SK-N-SH (cell line): ENCODE results near the gene SLC25A21. TPM values are rescaled to one million over a fixed set of nuclear protein-coding genes. Genes with fewer than 3 reads are reported as not detected.

Source experiments
- CTCF ChIA-PET: fragments of 300-600, 350-600 bp; formaldehyde crosslinking; extraction: SDS; loops from one replicate; lab custom pipeline; 2021; lab: Yijun Ruan, JAX
- POLR2A ChIA-PET: fragments of 350-600 bp; sonication (Branson Sonifier 250); formaldehyde crosslinking; extraction: SDS; loops from one replicate; lab custom pipeline; 2020; ENCODE audit warnings: antibody characterized with exemption, inconsistent platforms; lab: Yijun Ruan, JAX
- DNase-seq: peaks from one replicate; pipeline ENCODE4 v3.0.0; 2012
- H2AFZ ChIP-seq: fragments of 200-600 bp; sonication (generic); 2 replicates; pipeline ENCODE4 v1.8.1; 2016; ENCODE audit warnings: antibody characterized with exemption, mild to moderate bottlenecking, low read depth
- H3F3A ChIP-seq: fragments of 200-600 bp; sonication (generic); replicated peaks from 2 replicates; pipeline ENCODE3; 2016; ENCODE audit warnings: antibody characterized with exemption, mild to moderate bottlenecking; ENCODE audit not compliant: insufficient read depth
- H3K27ac ChIP-seq, 2 experiments: fragments of 200-500 bp in 1 of 2; fragments of 200-600 bp in 1 of 2; sonication (Bioruptor generic) in 1 of 2; sonication (generic), shearing (Covaris generic) in 1 of 2; 2 replicates each; pipeline versions ENCODE4 v1.5.1 to v1.6.1; 2014 to 2016; ENCODE audit warnings: low read depth in 2 of 2, inconsistent platforms in 1 of 2, low read length in 1 of 2, mild to moderate bottlenecking in 1 of 2, mixed read lengths in 1 of 2
- H3K27me3 ChIP-seq: fragments of 200-600 bp; sonication (generic), shearing (Covaris generic); 2 replicates; pipeline ENCODE4 v1.6.1; 2016; ENCODE audit warnings: mixed run types; ENCODE audit not compliant: insufficient read depth
- H3K36me3 ChIP-seq, 2 experiments: fragments of 200-500 bp in 1 of 2; fragments of 200-600 bp in 1 of 2; sonication (Bioruptor generic) in 1 of 2; sonication (generic) in 1 of 2; replicated peaks in 1 of 2; 2 replicates each; pipeline versions ENCODE3 to v1.5.1; 2014 to 2016; ENCODE audit warnings: low read length in 1 of 2, mild to moderate bottlenecking in 1 of 2; ENCODE audit not compliant: insufficient read depth in 2 of 2, control insufficient read depth in 1 of 2
- H3K4me1 ChIP-seq, 2 experiments: fragments of 200-500 bp in 1 of 2; fragments of 200-600 bp in 1 of 2; sonication (Bioruptor generic) in 1 of 2; sonication (generic), shearing (Covaris generic) in 1 of 2; 2 replicates each; pipeline versions ENCODE4 v1.5.1 to v1.6.1; 2014 to 2016; ENCODE audit warnings: low read depth in 1 of 2, low read length in 1 of 2, mixed run types in 1 of 2; ENCODE audit not compliant: insufficient read depth in 2 of 2, control insufficient read depth in 1 of 2
- H3K4me2 ChIP-seq: fragments of 200-600 bp; sonication (generic), shearing (Covaris generic); 2 replicates; pipeline ENCODE4 v1.6.1; 2017; ENCODE audit warnings: mixed run types
- H3K4me3 ChIP-seq, 2 experiments: fragments of 200-500 bp in 1 of 2; fragments of 200-600 bp in 1 of 2; sonication (Bioruptor generic) in 1 of 2; sonication (generic), shearing (Covaris generic) in 1 of 2; 2 replicates each; pipeline versions ENCODE4 v1.5.1 to v1.8.1; 2014 to 2016; ENCODE audit warnings: low read depth in 2 of 2, inconsistent platforms in 1 of 2, low read length in 1 of 2, mild to moderate bottlenecking in 1 of 2, mixed read lengths in 1 of 2, moderate library complexity in 1 of 2
- H3K79me2 ChIP-seq: fragments of 200-600 bp; sonication (generic); 2 replicates; pipeline ENCODE4 v1.8.1; 2017; ENCODE audit warnings: mild to moderate bottlenecking; ENCODE audit not compliant: insufficient read depth
- H3K9ac ChIP-seq: fragments of 200-600 bp; sonication (generic); 2 replicates; pipeline ENCODE4 v1.6.1; 2017; ENCODE audit warnings: mixed run types
- H3K9me2 ChIP-seq: fragments of 200-600 bp; sonication (generic); 2 replicates; pipeline ENCODE4 v1.6.1; 2017; ENCODE audit warnings: mixed run types
- H3K9me3 ChIP-seq: fragments of 200-600 bp; sonication (generic); 2 replicates; pipeline ENCODE4 v1.6.1; 2017; ENCODE audit warnings: mixed run types, mild to moderate bottlenecking, moderate library complexity
- H4K20me1 ChIP-seq: fragments of 200-600 bp; sonication (generic); 2 replicates; pipeline ENCODE4 v1.6.1; 2017; ENCODE audit warnings: mild to moderate bottlenecking, mixed run types; ENCODE audit not compliant: insufficient read depth
- EP300 ChIP-seq, 2 experiments: IDR thresholded peaks; 2 replicates each; pipeline versions ENCODE4 v1.4.0 to v1.6.1; 2012; ENCODE audit warnings: borderline replicate concordance in 1 of 2, low read depth in 1 of 2, low read length in 1 of 2
- EZH2phosphoT487 ChIP-seq: fragments of 200-600 bp; sonication (generic); IDR thresholded peaks from 2 replicates; pipeline ENCODE4 v1.6.1; 2017; ENCODE audit warnings: low read depth, mixed run types, mild to moderate bottlenecking, antibody characterized with exemption, moderate library complexity, borderline replicate concordance
- FOSL2 ChIP-seq: IDR thresholded peaks from 2 replicates; pipeline ENCODE4 v1.4.0; 2012; ENCODE audit warnings: low read depth, mild to moderate bottlenecking, moderate library complexity, borderline replicate concordance
- FOXM1 ChIP-seq: IDR thresholded peaks from 2 replicates; pipeline ENCODE4 v1.4.0; 2012; ENCODE audit warnings: low read depth, mild to moderate bottlenecking
- GABPA ChIP-seq: IDR thresholded peaks from 2 replicates; pipeline ENCODE4 v1.4.0; 2012; ENCODE audit warnings: low read depth, mild to moderate bottlenecking
- IRF3 ChIP-seq: fragments of 150-350 bp; IDR thresholded peaks from 2 replicates; pipeline ENCODE4 v1.6.1; 2016; ENCODE audit warnings: mild to moderate bottlenecking, low read depth, low read length
- JUND ChIP-seq: IDR thresholded peaks from 2 replicates; pipeline ENCODE4 v1.4.0; 2012
- MXI1 ChIP-seq: IDR thresholded peaks from 2 replicates; pipeline ENCODE4 v1.6.1; 2012; ENCODE audit warnings: mild to moderate bottlenecking, low read depth, low read length, improper control_type of control experiment
- NRF1 ChIP-seq: IDR thresholded peaks from 2 replicates; pipeline ENCODE4 v1.6.1; 2012; ENCODE audit warnings: low read depth, mild to moderate bottlenecking, low read length
- RAD21 ChIP-seq: IDR thresholded peaks from 2 replicates; pipeline ENCODE4 v1.6.1; 2012; ENCODE audit warnings: mild to moderate bottlenecking, low read length
- RCOR1 ChIP-seq: fragments of 150-350 bp; IDR thresholded peaks from 2 replicates; pipeline ENCODE4 v1.6.1; 2017; ENCODE audit warnings: antibody characterized with exemption, low read length
- REST ChIP-seq: IDR thresholded peaks from 2 replicates; pipeline ENCODE4 v1.6.1; 2012; ENCODE audit warnings: mild to moderate bottlenecking, low read depth, low read length, moderate library complexity
- RFX5 ChIP-seq: IDR thresholded peaks from 2 replicates; pipeline ENCODE4 v1.6.1; 2012; ENCODE audit warnings: mild to moderate bottlenecking, improper control_type of control experiment, low read length
- SIN3A ChIP-seq: IDR thresholded peaks from 2 replicates; pipeline ENCODE4 v1.6.1; 2012; ENCODE audit warnings: low read depth, mild to moderate bottlenecking, low read length, moderate library complexity, borderline replicate concordance
- SMC3 ChIP-seq: IDR thresholded peaks from 2 replicates; pipeline ENCODE4 v1.6.1; 2012; ENCODE audit warnings: low read depth, low read length, improper control_type of control experiment
- TAF1 ChIP-seq: IDR thresholded peaks from 2 replicates; pipeline ENCODE4 v1.6.1; 2012; ENCODE audit warnings: low read depth, mild to moderate bottlenecking, low read length, moderate library complexity, borderline replicate concordance
- TEAD4 ChIP-seq: IDR thresholded peaks from 2 replicates; pipeline ENCODE4 v1.4.0; 2012; ENCODE audit warnings: mild to moderate bottlenecking, borderline replicate concordance; ENCODE audit not compliant: insufficient read depth
- USF2 ChIP-seq: fragments of 150-350 bp; IDR thresholded peaks from 2 replicates; pipeline ENCODE4 v1.6.1; 2017; ENCODE audit warnings: antibody characterized with exemption, low read length, low read depth, borderline replicate concordance
- YY1 ChIP-seq: IDR thresholded peaks from 2 replicates; pipeline ENCODE4 v1.4.0; 2012; ENCODE audit warnings: low read depth, mild to moderate bottlenecking
- WGBS: methylation state at CpG from one replicate; pipeline ENCODE4 v1.1.6; 2017; ENCODE audit warnings: low lambda C conversion rate; 5-methylcytosine and 5-hydroxymethylcytosine counted together
- polyA plus RNA-seq, 3 experiments: library from polyadenylated mRNA; depleted of rRNA; stranded (reverse); fragments of >200 nt; gene quantifications; 2 replicates each; pipeline ENCODE4 v1.2.3, GENCODE V29; 2012

The SLC25A21 gene
- polyA plus RNA-seq, 1 of the 3 experiments (the other 2 are of a cell fraction), result not detected

GRCh38 chr14:36653962-36654793 lies 518.2 kb downstream of the SLC25A21 start:
- POLR2A ChIA-PET, result no interaction called here

More at GRCh38 chr14:36653962-36654793, 518.2 kb downstream of the SLC25A21 start:
- H2AFZ ChIP-seq, result no peak overlapping the region
- TF ChIP-seq RCOR1 (no peak), NRF1 (no peak), EP300 (IDR thresholded peaks at IDR 0.05; ENCODE audit: borderline replicate concordance in 1 of 2, low read depth in 1 of 2, low read length in 1 of 2) (no peak), RFX5 (no peak), TEAD4 (no peak), REST (no peak), YY1 (no peak), SIN3A (no peak), FOSL2 (no peak), GABPA (no peak), EZH2phosphoT487 (no peak), TAF1 (no peak), MXI1 (no peak), RAD21 (no peak), USF2 (no peak), JUND (no peak), FOXM1 (no peak), IRF3 (no peak), SMC3 (no peak)
- no peak overlapping the region for H3K27ac ChIP-seq
- H3K27me3 ChIP-seq, result peaks cover 87% of the 10 kb centered on the region
- CTCF ChIA-PET, result interaction anchor here (0.8 kb wide), 1 partner anchor 18 kb away, joined by 4 read pairs; no protein-coding TSS in a partner anchor
- no peak overlapping the region for H3K4me2 ChIP-seq
- H3K9me2 ChIP-seq, result no peaks in the 10 kb centered on the region
- H3K9ac ChIP-seq, result no peak overlapping the region
- 25% methylated on average over 21 of the region's 31 CpGs for WGBS
- no peak for DNase-seq
- H3K79me2 ChIP-seq, result no peaks in the 10 kb centered on the region
- no peaks in the 10 kb centered on the region for H3K9me3 ChIP-seq
- no peaks in the 10 kb centered on the region; a peak in 1 of 4 replicates for H3K4me1 ChIP-seq
- H3F3A ChIP-seq, result no peaks in the 10 kb centered on the region
- H3K36me3 ChIP-seq, result no peaks in the 10 kb centered on the region
- no peak overlapping the region for H3K4me3 ChIP-seq
- no peaks in the 10 kb centered on the region for H4K20me1 ChIP-seq
